Measurements from ENCODE around the gene NSD1. TPM values are rescaled to one million over a fixed set of nuclear protein-coding genes. Genes with fewer than 3 reads are reported as not detected.

NSD1 gene
- total RNA-seq, 4 donors from 2014 or later, result 24.0 to 39.5 (median 32.2) TPM

DNA sequence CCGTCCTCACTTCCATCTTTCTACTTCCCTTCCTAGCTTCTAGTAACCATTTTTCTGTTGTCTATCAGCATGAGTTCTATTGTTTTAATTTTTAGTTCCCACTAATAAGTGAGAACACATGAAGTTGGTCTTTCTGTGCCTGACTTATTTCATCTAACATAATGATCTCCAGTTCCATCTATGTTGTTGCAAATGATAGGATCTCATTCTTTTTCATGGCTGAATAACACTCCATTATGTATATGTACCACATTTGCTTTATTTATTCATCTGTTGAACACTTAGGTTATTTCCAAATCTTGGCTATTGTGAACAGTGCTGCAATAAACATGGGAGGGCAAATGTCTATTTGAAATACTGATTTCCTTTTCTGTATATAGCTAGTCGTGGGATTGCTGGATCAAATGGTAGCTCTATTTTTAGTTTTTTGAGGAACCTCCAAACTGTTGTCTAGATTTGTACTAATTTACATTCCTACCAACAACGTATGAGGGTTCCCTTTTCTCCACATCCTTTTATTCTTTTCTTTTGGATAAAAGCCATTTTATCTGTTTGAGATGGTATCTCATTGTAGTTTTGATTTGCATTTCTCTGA lies 50.3 kb downstream of the NSD1 start:
- Histone ChIP-seq H3K4me3 (no peak overlapping the region), H3K4me1 (peaks cover 0 to 24% (median 0%) of the 10 kb centered on the region in 3 donors), H3K27me3 (no peaks in the 10 kb centered on the region), H3K27ac (no peak overlapping the region), H3K9me3 (no peaks in the 10 kb centered on the region), H3K36me3 (peaks cover 0 to 41% (median 0%) of the 10 kb centered on the region in 3 donors)
- DNase-seq, result no peak
- WGBS, 2 donors, result 53 to 55% methylated on average over 3 of the region's 3 CpGs
- intact Hi-C loops (cut with DNase I), result no loop called here
- TF ChIP-seq, protein P1, sequence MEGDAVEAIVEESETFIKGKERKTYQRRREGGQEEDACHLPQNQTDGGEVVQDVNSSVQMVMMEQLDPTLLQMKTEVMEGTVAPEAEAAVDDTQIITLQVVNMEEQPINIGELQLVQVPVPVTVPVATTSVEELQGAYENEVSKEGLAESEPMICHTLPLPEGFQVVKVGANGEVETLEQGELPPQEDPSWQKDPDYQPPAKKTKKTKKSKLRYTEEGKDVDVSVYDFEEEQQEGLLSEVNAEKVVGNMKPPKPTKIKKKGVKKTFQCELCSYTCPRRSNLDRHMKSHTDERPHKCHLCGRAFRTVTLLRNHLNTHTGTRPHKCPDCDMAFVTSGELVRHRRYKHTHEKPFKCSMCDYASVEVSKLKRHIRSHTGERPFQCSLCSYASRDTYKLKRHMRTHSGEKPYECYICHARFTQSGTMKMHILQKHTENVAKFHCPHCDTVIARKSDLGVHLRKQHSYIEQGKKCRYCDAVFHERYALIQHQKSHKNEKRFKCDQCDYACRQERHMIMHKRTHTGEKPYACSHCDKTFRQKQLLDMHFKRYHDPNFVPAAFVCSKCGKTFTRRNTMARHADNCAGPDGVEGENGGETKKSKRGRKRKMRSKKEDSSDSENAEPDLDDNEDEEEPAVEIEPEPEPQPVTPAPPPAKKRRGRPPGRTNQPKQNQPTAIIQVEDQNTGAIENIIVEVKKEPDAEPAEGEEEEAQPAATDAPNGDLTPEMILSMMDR (IDR thresholded peaks at IDR 0.05), result no peak
- no peak for TF ChIP-seq POLR2A (IDR thresholded peaks at IDR 0.05)

DNA sequence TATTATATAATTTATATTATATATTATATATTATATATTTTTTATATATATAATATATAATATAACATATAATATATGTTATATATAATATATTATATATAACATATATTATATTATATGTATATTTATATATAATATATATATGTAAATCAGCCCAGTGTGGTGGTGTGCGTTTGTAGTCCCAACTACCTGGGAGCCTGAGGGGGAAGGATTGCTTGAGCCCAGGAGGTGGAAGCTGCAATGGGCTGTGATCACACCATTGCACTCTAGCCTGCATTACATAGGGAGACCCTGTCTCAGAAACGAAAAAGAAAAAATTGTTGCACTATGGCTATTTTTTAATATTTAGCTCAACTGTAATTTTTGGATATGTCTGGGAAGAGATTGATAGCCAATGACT lies 52.4 kb downstream of the NSD1 start:
- 83 to 92% methylated on average over 2 of the region's 2 CpGs for WGBS, 2 donors
- no peaks in the 10 kb centered on the region for H3K27me3 ChIP-seq
- DNase-seq, result no peak
- no peak for TF ChIP-seq POLR2A (IDR thresholded peaks at IDR 0.05)
- TF ChIP-seq, protein P1 (IDR thresholded peaks at IDR 0.05), result no peak
- H3K36me3 ChIP-seq, result peaks cover 0 to 29% (median 0%) of the 10 kb centered on the region in 3 donors
- intact Hi-C loops (cut with DNase I), result no loop called here
- H3K9me3 ChIP-seq, result no peaks in the 10 kb centered on the region
- H3K27ac ChIP-seq, result no peak overlapping the region
- H3K4me3 ChIP-seq, result no peak overlapping the region
- H3K4me1 ChIP-seq, result peaks cover 0 to 24% (median 0%) of the 10 kb centered on the region in 3 donors

DNA sequence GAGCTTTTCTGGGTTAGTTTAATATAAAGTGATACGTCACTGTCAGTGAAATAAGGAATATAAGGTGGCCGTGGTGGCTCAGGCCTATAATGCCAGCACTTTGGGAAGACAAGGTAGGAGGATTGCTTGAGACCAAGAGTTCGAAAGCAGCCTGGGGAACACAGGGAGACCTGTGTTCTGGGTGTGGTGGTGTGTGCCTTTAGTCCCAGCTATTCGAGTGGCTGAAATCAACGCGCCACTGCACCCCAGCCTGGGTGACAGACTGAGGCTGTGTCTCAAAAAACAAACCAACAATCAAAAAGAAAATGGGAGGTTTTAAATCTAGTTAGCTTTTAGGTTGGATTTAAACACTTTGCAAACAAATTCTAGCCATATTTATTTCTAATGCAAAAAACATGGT lies 53.1 kb downstream of the NSD1 start:
- WGBS, 2 donors, result 90 to 93% methylated on average over 6 of the region's 6 CpGs
- peaks cover 0 to 24% (median 0%) of the 10 kb centered on the region in 3 donors for H3K4me1 ChIP-seq
- no peak for TF ChIP-seq POLR2A (IDR thresholded peaks at IDR 0.05)
- TF ChIP-seq, protein P1 (IDR thresholded peaks at IDR 0.05), result no peak
- H3K36me3 ChIP-seq, result peaks cover 0 to 23% (median 0%) of the 10 kb centered on the region in 3 donors
- no peaks in the 10 kb centered on the region for H3K9me3 ChIP-seq
- no peak overlapping the region for H3K27ac ChIP-seq
- no peak overlapping the region for H3K4me3 ChIP-seq
- no peak for DNase-seq
- intact Hi-C loops (cut with DNase I), result no loop called here
- H3K27me3 ChIP-seq, result no peaks in the 10 kb centered on the region

DNA sequence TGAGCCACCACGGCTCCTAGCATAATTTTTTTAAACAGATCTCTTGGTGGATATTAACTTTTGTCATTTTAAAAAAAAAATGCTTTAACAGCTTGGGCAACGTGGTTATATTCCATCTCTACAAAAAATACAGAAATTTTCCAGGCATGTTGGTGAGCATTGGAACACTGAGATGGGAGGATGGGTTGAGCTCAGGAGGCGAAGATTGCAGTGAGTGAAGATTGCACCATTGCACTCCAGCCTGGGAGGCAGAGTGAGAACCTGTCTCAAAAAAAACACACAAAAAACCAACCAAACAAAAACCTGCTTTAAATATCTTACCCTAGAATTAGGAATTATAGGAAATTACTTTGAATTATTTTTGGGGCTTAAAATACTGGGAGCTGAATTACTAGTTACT lies 55.2 kb downstream of the NSD1 start:
- TF ChIP-seq POLR2A (IDR thresholded peaks at IDR 0.05), result no peak
- TF ChIP-seq, protein P1 (IDR thresholded peaks at IDR 0.05), result no peak
- Histone ChIP-seq H3K36me3 (peaks cover 0 to 33% (median 12%) of the 10 kb centered on the region in 3 donors), H3K4me1 (peaks cover 0 to 19% (median 0%) of the 10 kb centered on the region in 3 donors), H3K27ac (no peak overlapping the region), H3K9me3 (no peaks in the 10 kb centered on the region), H3K4me3 (no peak overlapping the region), H3K27me3 (no peaks in the 10 kb centered on the region)
- no peak for DNase-seq
- WGBS, 2 donors, result 86 to 88% methylated on average over 3 of the region's 3 CpGs
- intact Hi-C loops (cut with DNase I), result no loop called here

DNA sequence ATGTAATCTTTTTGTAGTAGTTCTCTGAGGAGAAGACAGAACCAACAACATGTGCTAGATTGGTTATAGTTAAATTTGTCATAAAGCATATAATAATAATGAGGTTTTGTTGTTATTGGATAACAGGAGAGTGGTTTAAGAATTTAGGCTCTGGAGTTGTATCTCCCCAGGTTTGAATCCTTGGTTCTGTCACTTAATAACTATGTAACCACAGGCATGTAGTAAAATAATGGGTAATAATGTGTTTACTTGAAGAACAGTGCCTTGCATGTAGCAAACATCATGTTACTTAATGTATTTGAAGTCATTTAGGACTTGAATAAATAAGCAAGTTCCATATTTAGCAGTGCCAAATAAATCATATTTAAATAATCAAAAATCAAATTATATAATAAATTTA lies 55.8 kb downstream of the NSD1 start:
- TF ChIP-seq, protein P1 (IDR thresholded peaks at IDR 0.05), result no peak
- TF ChIP-seq POLR2A (IDR thresholded peaks at IDR 0.05), result no peak
- Histone ChIP-seq H3K36me3 (peaks cover 0 to 38% (median 12%) of the 10 kb centered on the region in 3 donors), H3K27ac (no peak overlapping the region), H3K4me1 (peaks cover 0 to 19% (median 0%) of the 10 kb centered on the region in 3 donors), H3K27me3 (no peaks in the 10 kb centered on the region), H3K9me3 (no peaks in the 10 kb centered on the region), H3K4me3 (no peak overlapping the region)
- intact Hi-C loops (cut with DNase I), result no loop called here
- no peak for DNase-seq

Measured in esophagus squamous epithelium (tissue), 5 donors.